GM21528 (cell line): ENCODE data around the gene SULT4A1.
"Not testable (repeated sequence)": the region's sequence is repeated elsewhere in the genome, so short reads cannot be mapped to it uniquely, and the experiment has no call there.

Experiments
- ATAC-seq: cut with Tn5 transposase; IDR thresholded peaks from one replicate; pipeline ENCODE4 v1.9.1; 2021; ENCODE audit warnings: mild to moderate bottlenecking, moderate library complexity; ENCODE audit not compliant: unreplicated experiment, low FRiP score

SULT4A1 gene

DNA sequence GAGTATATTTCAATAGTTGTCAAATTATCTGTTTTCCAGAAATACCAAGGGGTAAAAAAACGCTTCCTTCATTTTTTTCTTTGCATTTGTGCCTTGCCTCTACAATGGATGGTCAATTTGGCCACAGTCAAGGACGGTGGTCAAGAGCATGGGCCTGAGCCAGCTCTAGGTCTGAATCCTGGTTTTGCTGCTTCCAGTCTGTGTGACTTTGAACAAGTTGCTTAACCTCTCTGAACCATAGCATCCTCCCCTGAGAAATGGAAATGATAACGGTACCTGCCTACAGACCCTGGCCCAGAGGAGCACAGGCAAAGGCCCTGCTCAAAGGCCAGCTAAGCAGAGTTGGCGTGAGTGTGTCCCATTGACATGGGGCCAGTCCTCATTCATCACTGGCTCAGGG lies 26.4 kb upstream of the SULT4A1 start:
- ATAC-seq, result no peak

DNA sequence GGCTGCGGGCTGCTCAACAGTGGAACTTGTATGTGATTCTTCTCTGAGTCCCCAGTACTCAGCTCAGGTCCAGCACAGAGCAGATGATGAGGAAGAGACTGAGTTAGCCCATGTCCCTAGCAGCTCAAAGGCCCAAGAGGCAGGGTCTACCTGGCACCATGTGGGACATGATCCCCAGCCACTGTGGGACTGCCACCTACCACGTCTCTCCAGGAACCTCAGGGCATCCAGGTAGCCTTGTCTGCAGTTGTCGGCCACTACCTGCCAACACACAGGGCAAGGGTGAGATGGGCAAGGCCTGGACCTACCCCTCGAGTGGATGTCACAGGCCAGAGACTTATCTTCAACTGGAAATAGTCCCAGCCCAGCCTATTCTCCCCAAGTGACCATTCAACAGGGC lies 25.1 kb upstream of the SULT4A1 start:
- no peak for ATAC-seq

DNA sequence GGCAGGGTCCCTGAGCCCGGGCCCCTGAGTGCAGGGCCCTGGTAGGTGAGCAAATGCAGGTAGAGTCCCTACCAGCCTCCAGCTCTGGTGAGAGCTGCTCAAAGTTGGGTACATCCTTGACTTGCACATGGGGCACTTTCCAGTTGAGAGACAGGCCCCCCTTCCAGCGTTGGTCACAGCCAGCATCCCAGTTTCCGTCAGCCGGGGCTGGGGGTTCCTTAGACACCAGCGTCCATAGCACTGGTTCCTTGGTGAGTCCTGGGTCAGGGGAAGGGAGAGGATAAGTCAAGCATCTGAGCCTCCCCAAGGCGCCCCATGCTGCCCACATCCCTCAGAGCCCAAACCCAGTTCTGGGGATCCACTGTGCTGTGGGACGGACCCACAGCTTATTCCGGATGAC lies 23.9 kb upstream of the SULT4A1 start:
- no peak for ATAC-seq

DNA sequence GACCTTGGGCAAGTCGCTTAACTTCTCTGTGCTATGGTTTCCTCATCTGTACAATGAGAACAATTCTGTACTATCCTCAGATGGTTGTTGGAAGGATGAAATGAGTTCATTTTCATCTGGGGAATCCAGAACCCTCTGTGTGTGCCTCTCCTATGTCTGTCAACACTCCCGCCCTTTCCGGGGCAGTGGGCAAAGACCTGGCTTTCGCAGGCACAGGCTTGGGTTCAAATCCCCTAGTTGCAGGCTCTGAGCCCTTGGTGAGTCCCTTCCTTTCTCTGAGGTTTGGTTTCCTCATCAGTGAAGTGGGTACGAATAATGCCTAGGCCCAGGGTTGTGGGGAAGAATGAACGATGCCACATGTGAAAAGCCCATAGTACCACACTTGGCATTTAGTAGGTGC lies 23.5 kb upstream of the SULT4A1 start:
- no peak for ATAC-seq

DNA sequence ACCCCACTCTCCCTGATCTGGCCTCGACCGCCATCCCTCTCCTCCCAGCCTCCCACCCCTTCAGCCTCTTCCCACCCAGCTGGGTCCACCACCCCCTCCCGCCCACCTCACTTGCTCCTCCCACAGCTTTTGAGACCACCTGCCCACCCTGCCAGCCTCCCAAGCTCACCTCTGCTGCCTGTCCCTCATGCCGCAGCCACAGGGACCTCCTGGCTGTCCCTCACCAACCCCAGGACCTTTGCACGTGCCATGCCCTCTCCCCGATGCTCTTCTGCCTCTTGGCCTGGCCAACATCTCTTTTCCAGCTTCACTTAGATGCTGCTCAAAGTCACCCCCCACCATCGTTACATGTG lies 23.0 kb upstream of the SULT4A1 start:
- no peak for ATAC-seq

DNA sequence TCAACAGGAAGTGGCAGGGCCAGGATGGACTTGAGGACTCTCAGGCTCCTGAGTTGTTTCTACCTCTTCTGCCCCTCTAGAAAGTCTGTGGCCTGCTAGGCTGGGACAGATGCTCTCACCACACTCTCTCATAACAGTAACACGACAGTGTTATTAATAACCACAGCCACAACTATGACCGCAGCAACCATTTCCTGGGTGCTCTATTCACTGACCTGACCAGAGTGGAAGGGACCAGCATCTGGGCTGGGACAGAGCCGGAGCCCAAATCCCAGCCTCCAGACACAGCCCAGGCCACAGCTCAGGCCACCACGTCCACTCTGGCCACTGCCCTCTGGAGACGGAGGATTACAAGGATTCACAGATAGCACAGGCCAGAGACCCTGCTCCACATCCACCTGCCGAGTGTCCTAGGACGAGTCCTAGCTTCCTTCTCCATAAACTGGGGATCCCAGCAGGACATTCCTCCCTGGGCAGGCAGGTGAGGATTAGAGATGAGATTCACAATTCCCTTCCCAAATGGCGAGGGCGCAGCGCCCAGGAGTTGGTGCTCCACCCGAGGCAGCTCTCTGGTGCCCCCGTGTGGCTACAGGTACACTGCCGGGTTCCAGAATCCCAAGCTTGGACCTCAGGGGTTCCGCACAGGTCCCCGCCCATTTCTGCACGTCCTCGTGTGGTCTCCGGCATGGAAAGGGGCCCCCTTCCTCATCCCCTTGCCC lies 22.4 kb upstream of the SULT4A1 start:
- ATAC-seq, result no peak

DNA sequence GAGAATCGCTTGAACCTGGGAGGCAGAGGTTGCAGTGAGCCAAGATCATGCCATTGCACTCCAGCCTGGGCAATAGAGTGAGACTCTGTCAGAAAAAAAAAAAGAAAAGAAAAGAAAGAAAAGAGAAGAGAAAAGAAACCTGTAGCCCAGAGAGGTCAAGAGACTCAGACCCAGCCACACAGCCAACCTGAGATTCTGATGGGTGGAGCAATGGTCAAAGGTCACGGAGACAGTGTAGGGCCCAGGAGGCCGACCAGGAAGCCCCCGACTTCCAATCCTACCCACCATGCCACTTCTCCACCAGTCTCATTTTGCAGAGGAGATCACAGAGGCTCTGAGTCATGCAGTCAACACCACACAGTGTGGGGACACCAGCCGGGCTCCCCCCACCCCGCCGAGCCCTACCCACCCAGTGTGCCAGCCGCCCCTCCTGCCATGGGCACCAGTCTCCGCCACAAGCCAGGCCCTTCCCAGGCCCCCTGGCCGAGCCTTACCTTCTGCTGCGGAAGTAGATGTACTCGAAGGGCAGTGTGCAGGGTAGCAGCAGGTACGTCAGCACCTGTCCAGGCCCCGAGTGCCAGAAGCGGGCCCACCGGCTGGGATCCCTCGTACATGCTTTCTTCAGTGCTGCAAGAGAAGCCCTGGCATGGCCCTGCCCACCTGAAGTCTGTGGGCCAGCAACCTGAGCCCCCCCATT lies 21.6 kb upstream of the SULT4A1 start:
- no peak for ATAC-seq

DNA sequence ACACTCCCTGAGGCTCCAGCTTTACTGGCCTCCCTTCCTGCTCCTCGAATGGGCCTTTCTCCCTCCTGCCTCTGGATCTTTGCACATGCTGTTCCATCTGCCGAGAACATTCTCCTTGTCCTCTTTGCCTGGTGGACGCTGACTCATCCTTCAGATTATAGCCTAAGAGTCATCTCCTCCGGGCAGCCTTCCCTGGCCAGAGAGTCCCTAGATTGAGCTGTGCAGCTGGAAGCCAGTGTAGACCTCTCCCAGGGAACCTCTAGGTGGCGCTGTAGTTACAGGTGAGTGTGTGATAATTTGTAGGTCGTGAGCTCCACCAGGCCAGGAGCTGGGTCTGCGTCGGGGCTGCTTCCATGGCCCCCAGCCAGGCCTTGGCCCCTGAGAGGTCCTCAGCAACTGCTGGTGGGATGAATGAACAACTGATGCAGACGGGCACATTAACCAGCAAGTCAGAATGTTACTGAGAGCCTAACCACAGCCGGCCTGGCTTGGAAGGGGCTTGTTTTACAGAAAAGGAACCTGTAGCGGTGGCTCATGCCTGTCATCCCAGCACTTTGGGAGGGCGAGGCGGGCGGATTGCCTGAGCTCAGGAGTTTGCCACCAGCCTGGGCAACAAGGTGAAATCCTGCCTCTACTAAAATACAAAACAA lies 20.8 kb upstream of the SULT4A1 start:
- ATAC-seq, result no peak

DNA sequence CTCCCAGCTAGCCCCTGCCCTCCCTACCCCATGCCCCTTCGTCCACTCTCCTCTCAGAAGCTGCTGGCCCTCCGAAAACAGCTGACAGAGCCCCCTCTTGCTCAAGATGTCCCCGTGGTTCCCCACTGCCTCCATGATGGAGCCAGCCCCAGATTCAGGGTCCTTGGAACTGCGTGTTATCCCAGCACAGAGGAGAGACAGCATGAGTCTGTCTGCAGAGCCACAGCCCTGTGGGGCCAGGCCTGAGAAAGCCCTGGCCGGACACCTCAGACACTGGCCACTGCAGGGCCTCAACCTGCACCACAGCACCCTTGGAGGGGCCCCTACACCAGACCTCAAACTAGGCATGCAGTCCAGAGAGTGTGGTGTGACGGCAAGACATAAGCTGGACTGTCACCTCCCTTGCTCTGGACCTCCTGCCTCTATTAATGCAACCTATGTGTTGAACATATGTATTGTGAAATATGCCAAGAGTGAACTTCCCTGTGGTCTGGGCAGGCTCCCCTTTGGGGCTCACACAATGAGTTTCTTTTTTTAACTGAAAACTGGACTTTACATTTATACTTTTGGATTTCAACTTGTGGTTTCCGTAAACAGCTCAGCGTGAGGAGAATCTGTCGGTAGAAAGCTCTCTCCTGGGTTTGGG lies 19.9 kb upstream of the SULT4A1 start:
- no peak for ATAC-seq

DNA sequence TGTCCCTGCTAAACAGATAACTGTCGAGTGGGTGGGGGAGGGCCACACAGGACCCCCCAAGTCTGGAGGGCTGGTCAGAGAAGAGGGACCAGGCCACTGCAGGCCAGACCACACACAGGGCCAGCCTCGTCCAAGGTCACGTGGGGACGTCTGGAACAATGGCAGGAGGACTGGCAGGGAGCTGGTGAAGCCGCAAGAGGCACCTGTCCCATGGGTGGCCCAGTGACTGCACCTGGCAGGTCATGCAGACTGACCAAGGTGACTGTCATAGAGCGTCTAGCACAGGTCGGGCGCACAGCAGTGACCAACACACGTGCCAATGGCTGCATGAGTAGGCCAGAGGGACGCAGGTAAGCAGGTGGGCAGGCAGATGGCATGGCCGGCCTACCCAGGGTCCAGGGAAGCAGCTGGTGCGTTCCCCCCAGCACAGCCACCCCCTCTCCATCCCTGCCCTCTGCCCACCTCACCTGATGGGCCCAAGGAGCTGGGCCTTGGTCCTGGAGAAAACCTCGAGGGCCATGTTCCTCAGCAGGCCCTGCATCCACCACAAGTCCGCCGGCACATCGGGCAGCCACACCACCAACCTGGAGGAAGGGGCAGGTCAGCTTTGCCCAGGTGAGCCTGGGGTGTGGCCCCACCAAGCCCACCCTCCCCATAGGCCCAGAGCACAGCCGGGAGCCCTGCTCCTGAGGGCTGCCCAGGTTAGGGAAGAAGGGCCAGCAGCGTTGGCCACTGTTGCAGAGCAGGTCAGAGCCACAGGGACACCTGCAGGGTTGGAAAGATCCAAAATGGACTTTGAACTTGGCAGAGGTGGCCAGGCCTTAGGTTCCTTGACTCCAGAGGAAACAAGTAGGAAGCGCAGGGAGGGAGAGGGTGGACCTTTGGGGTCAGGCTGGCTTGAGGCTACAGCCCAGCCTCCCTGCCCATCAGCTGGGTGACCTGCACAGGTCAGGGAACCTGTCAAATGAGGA lies 19.1 kb upstream of the SULT4A1 start:
- no peak for ATAC-seq

DNA sequence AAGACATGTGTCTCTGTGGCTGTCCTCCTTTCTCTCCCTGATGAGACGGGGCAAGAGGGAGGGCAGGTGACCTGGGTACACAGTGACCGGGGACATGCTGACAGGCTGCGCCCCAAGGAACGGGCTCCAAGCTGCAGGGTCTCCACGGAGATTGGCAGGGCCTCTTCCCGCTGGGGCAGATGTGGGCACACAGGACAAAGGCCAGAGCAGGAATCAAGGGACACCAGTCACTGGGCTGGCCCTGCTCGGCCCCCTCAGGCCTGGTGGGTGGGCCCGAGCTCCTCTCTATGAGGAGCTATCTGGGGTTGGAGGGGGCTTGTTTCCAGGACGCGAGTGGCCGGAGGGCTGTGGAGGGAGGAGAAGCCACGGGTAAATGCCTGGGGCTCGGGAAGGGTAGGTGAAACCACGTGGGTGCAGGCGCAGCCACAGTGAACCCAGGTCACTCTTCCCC lies 18.3 kb upstream of the SULT4A1 start:
- ATAC-seq, result no peak

DNA sequence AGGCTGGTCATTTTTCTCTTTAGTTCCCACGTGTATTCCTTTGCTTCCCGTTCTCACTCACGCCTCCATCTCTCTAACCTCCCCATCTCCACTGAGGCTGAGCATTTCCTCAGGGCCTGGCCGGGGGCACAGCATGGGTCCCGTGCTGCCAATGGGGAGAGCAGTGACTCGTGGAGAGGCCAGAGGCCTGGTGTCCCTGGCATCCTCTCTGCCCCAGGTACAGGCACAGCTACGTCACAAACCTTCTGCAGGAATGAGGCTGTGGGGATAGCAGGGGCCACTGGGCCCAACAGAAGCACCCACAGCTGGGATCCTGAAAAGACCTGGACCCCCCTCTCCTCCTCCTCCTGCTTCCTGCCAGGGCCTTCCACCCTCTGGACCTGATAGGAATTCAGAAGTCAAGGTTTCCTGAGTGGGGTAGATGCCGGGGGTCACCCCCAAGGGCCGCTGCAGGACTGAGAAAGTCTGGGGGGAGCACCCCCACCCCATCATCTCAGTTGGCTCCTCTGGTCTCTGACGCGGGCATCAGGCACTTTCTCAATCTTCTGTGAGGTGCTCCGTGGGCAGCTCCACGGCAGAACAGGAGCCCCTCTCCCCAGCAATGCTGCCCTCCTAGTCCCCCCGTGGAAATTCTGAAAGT lies 17.7 kb upstream of the SULT4A1 start:
- ATAC-seq, result no peak

DNA sequence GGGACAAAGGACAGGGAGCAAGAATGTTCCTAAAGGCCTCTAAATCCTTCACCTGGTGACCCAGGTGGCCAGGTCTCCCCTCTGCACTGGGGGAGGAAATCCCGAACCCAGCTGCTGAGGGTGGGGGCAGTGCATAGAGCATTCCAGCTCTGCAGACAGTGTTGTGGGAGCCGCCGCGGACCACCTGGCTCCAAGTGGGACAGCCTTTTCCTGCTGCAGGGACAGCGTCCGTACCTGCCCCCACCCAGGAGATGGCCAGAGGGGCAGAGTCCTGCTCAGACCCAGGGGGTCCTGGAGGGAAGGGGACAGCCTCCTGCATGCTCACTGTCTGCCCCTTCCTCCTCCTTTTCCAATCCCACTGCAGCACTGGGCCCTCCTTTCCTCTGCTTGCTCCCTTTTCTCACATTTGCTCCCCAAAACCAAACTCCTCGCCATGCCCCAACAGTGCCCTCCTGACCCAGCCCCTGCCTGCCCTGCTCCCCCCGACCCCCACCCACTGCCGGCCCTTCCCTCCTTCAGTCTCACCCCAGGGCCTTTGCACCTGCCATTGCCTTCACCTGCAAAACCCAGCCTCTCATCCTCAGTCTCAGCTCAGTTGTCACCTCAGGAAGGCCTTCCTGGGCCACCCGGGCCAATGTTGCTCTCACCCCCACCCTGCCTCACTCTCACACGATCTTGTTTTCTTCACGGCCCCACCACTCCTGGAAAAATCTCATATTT lies 16.7 kb upstream of the SULT4A1 start:
- ATAC-seq, result no peak

DNA sequence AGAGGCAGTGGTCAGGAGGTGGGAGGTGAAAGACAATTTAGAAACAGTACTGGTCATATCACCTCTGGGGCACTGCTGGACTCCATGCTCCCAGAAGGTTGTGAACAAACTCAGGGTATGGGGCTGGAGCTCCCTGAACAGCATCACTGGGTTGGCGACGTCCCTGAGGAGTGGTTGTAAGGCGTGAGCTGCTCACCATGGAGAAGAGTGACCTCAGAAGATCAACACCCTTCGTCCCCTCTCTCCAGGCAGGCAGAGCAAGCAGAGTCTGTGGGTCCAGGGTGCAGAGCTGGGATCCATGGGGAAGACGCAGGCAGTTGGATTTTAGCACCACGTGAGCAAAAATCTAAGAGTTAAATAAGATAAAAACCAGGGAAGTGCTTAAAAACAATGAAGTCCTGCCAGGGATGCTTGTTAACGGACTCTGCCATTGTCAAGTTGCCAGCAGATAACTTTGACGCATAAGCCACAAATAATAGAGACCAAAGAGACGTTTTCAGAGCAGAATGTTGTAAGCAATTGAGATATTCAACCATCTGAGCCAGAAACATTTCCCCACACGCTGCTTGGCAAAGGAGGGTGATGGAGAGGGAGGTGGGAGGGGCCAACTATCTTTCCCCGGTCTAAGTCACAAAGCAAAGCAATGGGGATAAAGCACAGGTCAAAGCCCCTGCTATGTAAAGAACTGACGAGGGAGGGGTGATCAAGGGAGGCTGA lies 15.9 kb upstream of the SULT4A1 start:
- no peak for ATAC-seq

DNA sequence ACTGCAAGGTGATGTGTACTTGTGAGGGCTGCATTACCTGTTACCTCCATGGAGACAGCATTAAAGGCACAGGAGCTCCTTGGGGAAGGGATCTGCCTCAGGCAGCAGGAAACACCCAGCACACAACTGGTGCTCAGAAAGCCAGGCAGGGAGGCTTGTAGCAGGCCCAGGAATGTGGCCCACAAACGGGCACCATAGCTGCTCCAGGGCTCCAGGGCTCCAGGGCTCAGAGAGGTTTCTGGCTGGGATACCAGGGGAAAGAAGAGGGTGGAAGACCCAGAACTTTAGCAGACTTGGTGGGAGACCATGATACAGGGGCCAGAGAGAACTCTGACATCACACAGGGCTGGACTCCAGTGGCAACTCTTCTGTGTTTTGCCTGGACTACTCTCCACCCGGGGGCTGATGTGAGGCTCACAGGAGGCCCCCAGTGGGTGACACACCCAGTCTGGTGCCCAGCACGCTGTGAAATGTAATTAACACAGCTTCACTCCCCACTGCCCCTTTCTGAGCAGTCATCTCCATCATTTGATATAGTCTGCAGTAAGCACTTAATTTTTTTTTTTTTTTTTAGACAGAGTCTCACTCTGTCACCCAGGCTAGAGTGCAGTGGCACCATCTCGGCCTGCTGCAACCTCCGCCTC lies 14.7 kb upstream of the SULT4A1 start:
- ATAC-seq, result no peak

DNA sequence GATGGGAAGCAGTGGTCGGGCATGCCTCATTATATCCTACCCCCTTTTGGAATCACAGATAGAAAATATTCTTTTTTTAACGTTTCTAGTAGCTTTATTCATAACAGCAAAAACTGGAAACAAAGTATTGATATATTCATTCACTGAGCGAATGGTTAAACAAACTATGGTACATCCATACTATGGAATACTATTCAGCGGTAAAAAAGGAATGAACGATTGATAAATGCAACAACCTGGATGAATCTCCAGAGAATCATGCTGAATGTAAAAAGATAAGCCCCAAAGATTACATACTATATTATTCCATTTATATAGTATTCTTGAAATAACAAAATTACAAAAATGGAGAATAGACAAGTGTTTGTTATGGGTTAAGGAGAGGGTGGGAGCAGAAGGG lies 7.5 kb upstream of the SULT4A1 start:
- ATAC-seq, result no peak

DNA sequence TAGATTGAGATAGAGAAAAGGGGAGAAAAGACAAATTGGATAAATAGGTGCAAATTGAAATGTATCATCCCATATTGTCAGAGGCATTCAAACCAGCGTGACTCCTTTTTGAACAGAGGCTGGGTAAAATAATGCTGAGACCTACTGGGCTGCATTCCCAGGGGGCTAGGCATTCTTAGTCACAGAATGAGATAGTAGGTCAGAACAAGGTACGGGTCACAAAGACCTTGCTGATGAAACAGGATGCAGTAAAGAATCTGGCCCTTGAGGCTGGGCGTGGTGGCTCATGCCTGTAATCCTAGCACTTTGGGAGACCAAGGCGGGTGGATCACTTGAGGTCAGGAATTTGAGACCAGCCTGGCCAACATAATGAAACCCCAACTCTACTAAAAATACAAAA lies 6.7 kb upstream of the SULT4A1 start:
- not testable (repeated sequence) for ATAC-seq
